ENCODE data around the gene MLLT3.

Gene MLLT3

DNA sequence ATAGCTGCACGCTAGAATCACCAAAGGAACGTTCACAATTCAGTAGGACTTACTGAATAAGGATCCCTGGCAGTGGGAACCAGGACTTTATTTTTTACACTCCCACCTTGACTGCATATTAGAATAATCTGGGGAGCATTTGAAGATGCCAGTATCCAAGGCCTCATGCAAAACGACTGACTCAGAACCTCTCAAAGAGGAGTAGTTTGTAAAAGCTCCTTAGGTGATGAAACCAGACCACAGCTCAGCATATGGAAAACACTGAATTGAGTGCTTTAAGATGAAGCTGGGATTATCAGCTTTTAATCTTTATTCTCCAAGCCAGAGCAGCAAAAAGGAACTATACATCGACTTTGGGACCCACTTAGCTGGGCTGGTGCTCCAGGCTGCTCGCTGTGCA is 288.3 kb downstream of the MLLT3 start:
- DNase-seq (ENCODE audit: low read depth): no peak

DNA sequence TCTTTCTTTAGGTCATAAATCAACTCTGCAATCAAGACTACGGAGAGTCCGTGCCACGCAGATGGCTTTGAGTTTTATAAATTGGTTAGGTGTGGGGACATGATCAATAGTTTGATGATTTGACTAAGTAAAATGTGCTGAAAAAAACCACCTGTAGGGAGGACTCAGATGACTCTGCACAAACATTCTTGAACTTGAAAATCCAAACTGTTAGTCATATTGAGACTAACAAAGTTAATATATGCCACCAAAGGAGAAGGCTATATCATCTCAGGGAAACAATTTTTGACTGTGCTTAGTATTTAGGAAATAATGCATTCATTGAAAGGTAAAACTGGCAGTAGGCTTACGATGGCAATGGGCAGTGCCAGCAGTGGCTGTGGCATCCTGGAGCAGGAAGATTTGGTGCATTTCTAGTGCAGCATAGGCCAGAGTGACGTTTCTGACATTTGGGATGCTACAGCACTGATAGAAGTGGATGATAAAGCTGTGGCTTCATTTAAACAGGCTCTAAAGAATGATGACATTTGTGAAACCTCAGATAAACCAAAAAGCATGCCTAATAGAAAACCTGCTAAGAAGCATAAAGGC is 291.1 kb downstream of the MLLT3 start:
- no peak for DNase-seq (ENCODE audit: low read depth)

DNA sequence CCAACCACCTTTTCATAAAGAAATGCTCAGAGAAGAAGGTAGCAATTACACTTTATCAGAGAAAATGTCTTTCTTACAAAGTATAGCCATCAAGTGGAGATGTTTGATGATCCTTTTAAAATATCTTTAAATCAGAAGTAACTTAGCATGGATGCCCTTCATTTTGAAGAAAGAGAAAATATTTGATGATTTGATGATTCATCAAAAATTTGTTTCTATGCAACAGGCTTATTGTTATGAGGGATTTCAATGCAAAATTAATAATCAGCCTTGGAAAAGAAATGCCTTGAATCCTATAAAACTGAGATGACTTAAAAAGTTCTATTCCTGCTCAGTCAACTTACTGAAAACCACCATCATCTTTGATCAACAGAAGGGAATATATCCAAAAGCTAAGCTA is 291.6 kb downstream of the MLLT3 start:
- DNase-seq (ENCODE audit: low read depth): no peak

DNA sequence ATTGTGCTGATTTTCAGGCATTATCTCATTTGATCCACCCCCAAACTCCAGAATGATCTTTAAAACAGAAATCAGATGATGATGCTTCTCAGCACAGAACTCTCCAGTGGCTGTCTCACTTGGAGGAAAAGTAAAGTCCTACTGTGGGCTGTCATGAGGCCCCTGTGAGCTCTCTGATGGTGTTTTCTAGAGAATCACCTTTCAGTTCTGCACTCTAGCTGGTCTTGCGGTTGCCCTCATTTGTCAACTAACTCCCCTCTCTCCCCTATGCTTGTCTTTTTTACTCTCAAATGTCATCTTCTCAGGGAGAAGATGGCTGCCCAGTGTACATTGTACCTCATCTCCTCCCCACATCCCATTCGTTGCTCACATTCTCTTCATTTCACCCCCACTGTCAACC is 295.8 kb downstream of the MLLT3 start:
- DNase-seq (ENCODE audit: low read depth): no peak

DNA sequence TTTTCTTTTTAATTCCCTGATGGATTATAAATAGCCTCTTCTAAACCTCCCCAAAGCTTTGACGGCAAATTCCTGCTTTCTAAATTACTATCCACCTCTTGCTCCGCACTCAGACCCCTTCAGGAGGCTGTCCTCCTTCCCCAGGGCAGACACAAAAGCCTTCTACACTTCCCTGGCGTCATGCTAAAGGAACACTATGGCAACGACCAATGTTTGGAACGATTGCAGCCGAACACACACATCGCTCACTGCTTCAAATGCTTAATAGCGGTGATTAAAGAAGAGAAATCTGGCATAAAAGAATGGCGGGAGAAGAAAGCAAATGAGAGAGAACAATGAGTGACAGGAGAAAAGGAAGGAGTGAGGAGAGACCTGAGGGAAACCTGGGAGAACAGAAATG is 297.3 kb downstream of the MLLT3 start:
- no peak for DNase-seq (ENCODE audit: low read depth)

DNA sequence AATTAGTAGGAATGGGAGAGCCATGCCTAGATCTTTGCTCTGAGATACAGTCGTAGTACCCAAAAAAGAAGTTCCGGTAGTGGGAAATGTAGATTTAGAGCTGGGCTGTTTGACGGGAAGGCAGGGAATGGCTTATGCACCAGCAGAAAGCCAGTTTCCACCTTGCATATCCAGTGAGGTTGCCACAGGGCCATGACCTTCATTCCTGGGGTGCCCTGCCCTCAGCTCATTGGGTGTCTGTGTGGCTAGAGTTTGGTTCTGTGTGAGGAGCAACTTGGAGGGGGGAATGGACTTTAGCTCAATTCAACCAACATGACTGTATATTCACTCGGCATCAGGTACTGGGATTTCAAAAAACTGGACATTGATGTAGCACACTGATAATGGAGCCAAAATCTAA is 300.1 kb downstream of the MLLT3 start:
- DNase-seq (ENCODE audit: low read depth): no peak

DNA sequence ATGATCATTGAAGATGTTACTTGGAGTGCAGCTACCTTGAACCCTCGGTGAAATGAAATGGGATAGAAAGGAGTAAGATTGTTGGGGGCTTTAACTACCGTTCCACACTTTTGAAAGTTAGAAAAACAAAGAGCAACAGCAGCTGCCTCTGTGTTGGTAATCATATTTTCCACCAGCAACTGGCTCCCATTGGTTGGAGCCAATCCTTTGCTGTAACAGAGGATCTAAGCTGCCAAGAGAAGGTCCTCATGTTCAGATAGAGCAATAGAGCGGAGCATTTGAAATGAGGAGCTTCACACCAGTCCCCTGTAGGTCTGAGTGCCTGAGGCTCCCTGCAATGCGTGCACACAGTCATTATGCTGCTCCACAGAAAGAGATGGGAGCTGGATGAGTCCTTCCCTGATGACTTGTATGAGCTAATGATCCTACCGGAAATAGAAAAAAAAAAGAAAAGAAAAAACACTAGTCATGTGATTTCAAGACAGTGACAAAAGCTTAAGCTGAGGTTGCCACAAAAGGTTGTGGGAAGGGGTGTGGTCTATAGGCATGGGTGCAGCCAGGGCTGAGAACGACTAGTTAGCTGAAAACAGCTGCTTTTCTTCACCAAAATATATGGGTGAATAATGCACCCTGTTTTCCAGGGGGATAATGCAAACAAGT is 300.7 kb downstream of the MLLT3 start:
- DNase-seq (ENCODE audit: low read depth): no peak

DNA sequence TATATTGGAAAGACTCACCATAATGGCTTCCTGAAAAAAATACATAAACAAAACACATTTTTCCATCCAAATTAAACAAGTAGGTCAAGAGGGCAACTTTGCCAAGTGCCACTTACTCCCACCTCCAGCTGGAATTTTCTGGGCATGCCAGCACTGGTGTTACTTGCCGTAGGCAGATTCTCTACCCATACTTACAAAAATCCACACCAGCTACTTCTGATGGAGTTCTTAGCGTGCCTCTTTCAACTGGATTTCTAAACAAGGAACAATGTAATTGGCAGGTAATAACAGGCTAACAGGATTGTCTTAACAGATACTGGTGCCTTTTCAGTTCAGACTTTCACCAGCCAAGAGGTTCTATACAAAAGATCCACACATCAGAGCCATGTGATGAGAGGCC is 301.4 kb downstream of the MLLT3 start:
- no peak for DNase-seq (ENCODE audit: low read depth)

DNA sequence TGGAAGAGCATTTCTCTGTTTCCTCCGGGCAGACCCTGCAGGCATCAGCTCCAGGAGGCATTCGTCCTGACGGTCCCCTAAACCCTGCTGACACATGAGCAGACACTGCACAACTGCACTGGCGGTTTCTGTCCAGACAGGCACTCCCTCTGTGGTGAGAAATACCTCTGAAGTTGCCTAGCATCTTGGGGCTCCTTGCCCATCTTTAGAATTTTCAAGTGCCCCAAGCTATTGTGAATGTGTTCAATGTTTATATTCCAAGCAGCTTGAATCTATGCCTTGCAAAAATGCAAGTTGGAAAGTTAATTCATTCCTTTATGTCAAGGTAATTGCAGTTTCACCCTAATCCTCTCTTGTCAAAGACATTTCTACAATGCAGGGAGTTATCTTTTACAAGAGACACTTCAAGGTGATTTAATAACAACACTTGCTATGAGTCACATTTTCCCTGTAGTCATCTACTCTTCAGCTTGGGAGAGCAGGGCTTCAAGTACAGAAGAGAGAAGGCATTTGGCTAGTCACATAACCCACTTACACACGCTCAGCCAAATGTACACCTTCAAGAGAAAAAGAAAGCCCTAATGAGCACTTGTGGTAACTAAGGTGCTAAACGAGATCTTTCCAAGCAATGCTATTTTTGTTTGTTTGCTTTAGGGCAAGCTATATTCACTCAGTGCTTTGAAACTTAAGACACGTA is 302.5 kb downstream of the MLLT3 start:
- no peak for DNase-seq (ENCODE audit: low read depth)

DNA sequence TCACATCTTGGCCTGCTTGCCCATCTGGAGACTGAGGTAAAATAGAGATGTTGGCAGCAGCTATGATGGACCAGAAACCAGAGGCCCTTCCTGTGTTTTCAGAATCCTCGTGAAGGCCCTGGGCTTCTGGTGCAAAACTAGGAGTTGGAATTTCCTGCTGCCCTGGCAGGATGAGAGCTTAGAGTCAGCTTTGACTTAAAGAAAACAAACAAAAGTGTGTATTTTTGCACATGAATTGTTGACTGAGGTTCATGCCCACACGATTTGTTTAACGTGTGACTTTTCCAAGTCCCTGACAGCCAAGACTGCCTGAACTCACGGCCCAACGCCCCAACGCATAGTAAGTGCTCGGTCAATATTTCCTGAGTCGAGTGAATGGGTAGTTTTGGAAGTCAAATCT is 303.1 kb downstream of the MLLT3 start:
- no peak for DNase-seq (ENCODE audit: low read depth)

DNA sequence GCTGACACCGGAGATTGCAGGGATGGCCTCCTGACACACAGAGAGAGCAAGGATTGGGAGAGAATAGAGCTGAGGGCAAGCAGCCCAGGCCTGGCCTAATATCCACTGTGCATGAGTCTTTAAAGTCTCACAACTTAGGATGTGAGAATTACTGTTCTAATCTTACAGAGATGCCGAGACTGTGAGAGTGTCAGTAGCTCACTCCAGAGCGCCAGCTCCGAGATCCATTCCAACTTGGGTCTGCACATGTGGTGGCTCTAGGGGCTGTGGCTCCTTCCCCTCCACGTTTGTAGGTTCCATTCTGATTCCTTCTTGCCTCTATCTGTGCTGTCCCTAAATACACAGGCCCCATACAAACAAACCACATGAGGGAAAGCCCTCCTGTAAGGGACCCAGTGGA is 304.6 kb downstream of the MLLT3 start:
- no peak for DNase-seq (ENCODE audit: low read depth)

DNA sequence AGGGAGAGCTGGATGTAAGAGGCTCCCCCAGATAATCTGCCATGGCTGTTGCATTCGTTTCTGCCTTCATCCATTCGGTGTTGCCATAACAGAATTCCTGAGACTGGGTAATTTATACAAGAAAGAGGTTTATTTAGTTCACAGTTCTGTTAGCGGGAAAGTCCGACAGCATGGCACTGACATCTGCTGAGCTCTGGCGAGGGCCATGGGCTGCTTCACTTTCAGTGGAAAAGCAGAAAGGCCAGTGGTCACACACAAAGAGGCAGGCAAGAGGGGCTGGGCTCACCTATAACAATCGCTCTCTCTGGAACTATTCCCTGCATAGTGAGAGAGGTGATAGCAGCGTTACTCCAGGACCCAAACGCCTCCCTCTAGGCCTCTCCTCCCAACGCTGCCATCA is 305.9 kb downstream of the MLLT3 start:
- no peak for DNase-seq (ENCODE audit: low read depth)

DNA sequence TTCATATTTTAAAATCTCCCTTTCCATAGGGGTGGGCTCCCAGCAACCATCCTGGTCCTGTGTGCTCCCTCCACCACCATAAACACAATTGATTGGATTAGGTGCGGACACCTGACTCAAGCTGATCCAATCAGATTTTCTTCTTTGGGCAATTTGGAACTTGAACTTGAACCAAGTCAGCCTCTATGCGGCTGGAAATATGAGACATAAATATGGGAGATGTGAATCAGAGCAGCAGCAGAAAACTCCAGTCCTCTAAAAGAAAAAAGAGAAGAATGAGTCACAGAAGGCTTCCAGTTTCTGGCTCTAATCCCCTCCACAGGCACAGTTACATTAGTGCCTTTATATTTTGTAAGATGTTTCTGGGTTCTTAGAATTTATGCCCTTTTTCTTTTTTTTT is 306.6 kb downstream of the MLLT3 start:
- DNase-seq (ENCODE audit: low read depth): no peak

DNA sequence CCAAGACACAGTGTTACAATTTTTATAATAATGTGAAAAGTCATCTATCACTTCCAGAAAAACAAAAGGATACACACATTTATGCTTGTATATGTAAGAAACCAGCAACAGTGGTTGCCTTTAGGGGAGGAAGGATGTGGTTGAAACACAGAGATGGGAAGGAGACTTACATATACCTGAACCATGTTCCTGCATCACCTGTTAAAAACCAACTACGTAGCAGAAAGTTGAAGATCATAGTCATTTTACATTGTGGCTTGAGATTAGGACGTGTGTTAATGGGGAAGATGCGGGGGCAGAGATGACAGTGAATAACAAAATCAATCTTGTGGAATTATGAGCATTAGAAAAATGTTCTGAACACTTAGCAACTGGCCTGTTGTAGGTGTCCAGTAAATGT is 307.3 kb downstream of the MLLT3 start:
- DNase-seq (ENCODE audit: low read depth): no peak

DNA sequence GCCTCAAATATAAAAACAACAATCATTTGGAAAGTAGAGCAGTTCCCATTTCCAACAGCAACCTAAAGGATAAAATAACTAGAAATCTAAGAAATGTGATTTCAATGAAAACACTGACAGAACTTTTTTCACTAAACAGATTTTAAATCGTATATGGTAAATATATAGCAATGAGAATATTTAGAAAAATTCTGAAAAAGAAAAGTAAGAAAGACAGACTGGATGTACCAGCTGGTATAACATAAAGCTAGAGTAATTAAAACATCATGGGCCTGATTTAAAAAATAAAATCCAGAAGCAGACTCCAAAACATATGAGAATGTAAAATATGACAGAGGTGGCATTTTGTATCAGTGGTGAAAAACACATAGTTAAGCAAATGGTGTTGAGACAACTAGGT is 308.9 kb downstream of the MLLT3 start:
- no peak for DNase-seq (ENCODE audit: low read depth)

DNA sequence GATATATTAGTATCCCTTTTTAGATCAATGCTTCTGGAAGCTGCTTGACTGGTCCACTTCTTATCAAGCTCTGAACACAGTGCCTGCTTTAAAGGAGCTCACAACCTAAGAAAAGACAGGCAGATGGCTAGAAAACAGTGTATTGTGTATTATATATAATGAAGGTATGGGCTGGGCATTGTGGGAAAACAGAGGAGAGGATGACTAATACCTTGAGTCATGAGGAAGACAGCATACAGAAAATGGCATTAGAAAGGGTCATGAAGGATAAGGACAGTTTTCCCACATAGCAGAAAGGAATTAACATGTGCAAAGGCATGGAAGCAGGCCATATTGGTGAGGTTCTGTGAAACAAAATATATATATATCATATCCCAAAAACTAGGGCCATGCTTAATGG is 309.6 kb downstream of the MLLT3 start:
- DNase-seq (ENCODE audit: low read depth): no peak

DNA sequence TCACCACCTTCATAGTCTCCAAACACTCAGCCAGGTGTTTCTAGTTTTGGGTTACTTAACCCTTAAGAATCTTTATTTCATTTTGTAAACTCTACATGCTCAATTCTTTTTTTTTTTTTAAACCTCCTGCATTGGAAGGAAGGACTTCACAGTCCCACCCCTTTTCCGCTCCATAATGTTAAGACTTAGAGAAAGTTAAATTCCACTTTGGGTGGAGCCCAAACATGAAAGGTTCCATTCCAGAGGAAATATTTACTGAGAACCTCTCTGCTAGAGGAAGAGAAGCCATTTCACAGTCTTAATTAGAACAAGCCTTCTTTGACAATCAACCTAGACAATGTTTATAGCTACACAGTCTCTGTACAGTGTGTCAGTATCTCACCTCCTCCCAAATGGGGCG is 312.3 kb downstream of the MLLT3 start:
- DNase-seq (ENCODE audit: low read depth): no peak

DNA sequence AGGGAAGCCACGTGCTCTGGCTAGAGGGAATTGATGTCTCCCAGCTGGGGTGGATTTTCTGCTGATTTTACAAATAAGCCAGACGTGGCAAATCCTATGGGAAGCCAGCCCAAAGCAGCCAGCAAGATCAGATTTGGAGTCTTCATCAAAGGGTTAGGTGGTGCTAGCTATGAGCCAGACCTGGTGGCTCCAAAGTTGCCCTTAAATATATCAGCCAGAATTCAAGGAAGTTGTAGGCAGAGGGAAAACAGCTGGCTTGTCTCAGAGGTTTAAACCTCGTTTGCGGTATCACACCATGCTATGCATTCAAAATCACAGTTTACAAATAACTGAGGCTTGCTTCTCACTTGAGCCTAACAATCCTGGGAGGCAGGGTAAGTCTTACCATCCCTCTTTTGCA is 313.2 kb downstream of the MLLT3 start:
- DNase-seq (ENCODE audit: low read depth): no peak

DNA sequence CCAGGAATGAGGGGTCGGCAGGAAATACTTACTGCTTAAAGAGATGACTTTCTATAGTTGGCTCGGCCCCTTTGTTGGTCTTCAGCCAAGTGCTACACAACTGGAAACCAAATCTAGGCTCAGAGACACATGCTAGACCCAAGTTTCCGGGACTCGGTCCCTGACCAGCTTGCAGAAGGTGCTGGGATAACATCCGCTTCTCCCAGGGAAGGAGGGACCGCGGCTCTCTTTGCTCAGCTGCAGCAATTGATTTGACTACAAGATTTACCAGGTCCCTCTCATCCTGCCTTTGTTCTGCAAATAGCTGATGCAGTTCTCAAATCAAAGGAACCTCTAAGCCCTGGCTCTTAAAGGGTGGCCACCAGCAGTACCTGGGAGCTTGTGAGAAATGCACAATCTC is 314.7 kb downstream of the MLLT3 start:
- no peak for DNase-seq (ENCODE audit: low read depth)

DNA sequence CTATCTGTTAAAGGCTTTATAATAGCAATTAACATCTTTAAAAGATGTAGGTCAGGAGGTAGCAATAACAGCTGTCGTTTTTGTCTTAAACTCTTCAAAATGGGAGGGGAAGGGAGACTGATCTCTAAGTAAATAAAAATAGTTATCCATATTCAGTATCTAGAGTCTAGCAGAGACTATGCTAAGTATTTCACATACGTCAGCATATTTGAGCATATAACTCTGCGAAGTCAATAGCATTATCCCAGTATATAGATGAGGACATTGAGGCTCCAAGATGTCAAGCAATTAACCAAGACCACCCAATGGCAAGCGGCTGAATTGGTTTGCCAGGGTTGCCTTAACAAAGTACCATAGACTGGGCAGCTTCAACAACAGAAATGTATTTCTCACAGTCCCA is 316.8 kb downstream of the MLLT3 start:
- no peak for DNase-seq (ENCODE audit: low read depth)

DNA sequence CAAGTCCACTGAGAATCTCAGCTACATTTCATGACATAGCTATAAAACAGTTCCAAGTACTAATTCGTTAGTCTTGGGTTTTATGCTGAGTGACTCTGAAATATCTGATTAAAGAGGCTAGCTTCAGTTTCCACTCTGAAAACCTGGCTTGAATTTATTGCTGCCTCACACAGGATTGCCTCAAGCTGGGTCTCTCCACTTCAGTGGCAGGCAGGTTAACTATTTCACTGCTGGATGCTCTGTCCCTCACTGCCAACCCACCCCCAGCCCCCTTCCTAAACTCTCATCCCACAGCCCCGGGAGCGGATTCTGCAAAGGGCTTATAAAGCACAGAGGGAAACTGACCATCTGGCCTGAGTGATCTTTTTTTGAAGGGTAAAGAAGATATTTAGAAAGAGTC is 318.3 kb downstream of the MLLT3 start:
- DNase-seq (ENCODE audit: low read depth): no peak

DNA sequence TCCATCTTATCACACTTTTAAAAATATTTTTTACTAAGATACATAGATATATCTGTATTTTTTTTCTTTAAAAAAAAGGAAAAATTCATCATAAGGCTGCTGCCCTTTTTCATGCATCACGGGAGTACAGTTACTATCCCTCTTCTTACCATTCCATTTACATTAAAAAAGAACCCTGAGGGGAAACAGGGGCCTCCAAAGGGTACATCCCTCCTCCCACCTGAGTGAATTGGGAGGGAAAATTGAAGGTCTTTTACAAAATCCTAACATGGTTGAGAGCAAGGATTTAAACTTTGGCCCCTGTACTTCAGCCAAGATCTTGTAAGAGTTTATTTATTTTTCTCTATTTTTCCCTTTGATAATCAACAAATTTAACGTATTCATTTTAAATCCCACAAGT is 319.2 kb downstream of the MLLT3 start:
- no peak for DNase-seq (ENCODE audit: low read depth)

DNA sequence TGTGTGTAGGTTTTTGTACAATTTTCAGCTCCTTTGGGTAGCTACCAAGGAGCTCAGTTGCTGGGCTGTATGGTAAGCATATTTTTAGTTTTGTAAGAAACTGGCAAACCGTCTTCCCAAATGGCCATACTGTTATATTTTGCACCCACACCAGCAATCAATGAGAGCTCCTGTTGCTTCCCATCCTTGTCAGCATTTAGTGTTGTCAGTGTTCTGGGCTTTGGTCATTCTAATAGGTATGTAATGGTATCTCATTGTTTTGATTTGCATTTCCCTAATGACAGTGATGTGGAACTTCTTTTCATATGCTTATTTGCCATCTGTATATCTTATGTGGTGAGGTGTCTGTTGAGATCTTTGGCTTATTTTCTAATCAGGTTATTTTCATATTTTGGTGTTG is 320.1 kb downstream of the MLLT3 start:
- no peak for DNase-seq (ENCODE audit: low read depth)

Data from stimulated activated CD8-positive, alpha-beta memory T cell treated with anti-CD3 and anti-CD28 coated beads, Interleukin-15, amount 100 ng/mL, for 24 hours (primary cell).